K562 (cell line): ENCODE data around the gene AGPAT4. TPM values are rescaled to one million over a fixed set of nuclear protein-coding genes. Genes with fewer than 3 reads are reported as not detected.

Source experiments
- ATAC-seq: fragments of 200-7000 bp; cut with Tn5 transposase; 3 replicates; pipeline ENCODE4 v1.9.1; 2020; ENCODE audit warnings: moderate library complexity
- BruUV-seq: library from RNA; stranded (reverse); fragments of 400-500 nt; replicated peaks from 2 replicates; lab custom pipeline; 2021; lab: Mats Ljungman, UMichigan
- CTCF ChIA-PET: fragments of 300-600 bp; formaldehyde crosslinking; extraction: SDS; loops from one replicate; lab custom pipeline; 2021; ENCODE audit warnings: low intra/inter-chr PET ratio; lab: Yijun Ruan, JAX
- POLR2A ChIA-PET: fragments of 300-600, 350-650 bp; sonication (Branson Sonifier 250); formaldehyde crosslinking; extraction: SDS; loops from one replicate; lab custom pipeline; 2021; ENCODE audit warnings: antibody characterized with exemption, inconsistent platforms; lab: Yijun Ruan, JAX
- DNase-seq, 4 experiments: peaks; one replicate each; pipeline versions ENCODE4 v3.0.0 to v3.0.0-alpha.2; 2011 to 2018; ENCODE audit warnings: low spot score in 3 of 4, mixed read lengths in 3 of 4; ENCODE audit errors: extremely low read depth in 1 of 4
- FAIRE-seq: peaks from 2 replicates; lab custom pipeline; 2011; peaks lifted over from hg19 to GRCh38; lab: Jason Lieb, UNC
- H2AFZ ChIP-seq: 2 replicates; pipeline ENCODE4 v1.6.0; 2011; ENCODE audit warnings: low read depth, low read length, control low read depth, inconsistent platforms
- H3K27ac ChIP-seq: fragments of 200-600 bp; 3 replicates; pipeline ENCODE4 v1.8.0; 2011; ENCODE audit warnings: low read depth, mild to moderate bottlenecking, control low read depth, inconsistent platforms, low read length, moderate library complexity, mixed read lengths; ENCODE audit errors: extremely low read depth
- H3K27me3 ChIP-seq, 2 experiments: fragments of 300-600 bp in 1 of 2; 2 replicates in 1 of 2; 3 replicates in 1 of 2; pipeline versions ENCODE4 v1.6.0 to v1.8.0; 2011; ENCODE audit warnings: inconsistent platforms in 2 of 2, low read length in 2 of 2, mild to moderate bottlenecking in 1 of 2, mixed read lengths in 1 of 2, moderate library complexity in 1 of 2; ENCODE audit not compliant: control insufficient read depth in 2 of 2, insufficient read depth in 2 of 2
- H3K36me3 ChIP-seq: fragments of 300-600 bp; 3 replicates; pipeline ENCODE4 v1.8.0; 2011; ENCODE audit warnings: mild to moderate bottlenecking, low read length, inconsistent platforms; ENCODE audit not compliant: control insufficient read depth, insufficient read depth
- H3K4me1 ChIP-seq, 2 experiments: fragments of 200-600 bp in 1 of 2; replicated peaks in 1 of 2; 2 replicates in 1 of 2; 3 replicates in 1 of 2; pipeline versions ENCODE4 v1.5.1 to v1.8.0; 2011; ENCODE audit warnings: inconsistent platforms in 2 of 2, low read length in 2 of 2, mild to moderate bottlenecking in 1 of 2, mixed read lengths in 1 of 2, moderate library complexity in 1 of 2; ENCODE audit not compliant: control insufficient read depth in 2 of 2, insufficient read depth in 2 of 2
- H3K4me2 ChIP-seq: 2 replicates; pipeline ENCODE4 v1.6.1; 2011; ENCODE audit warnings: low read length, control low read depth, inconsistent platforms, mixed read lengths; ENCODE audit not compliant: insufficient read depth
- H3K4me3 ChIP-seq: fragments of 200-600 bp; sonication (generic), shearing (Covaris generic); 2 replicates; pipeline ENCODE4 v1.5.1; 2016; ENCODE audit warnings: control low read depth, inconsistent platforms
- H3K79me2 ChIP-seq: fragments of 200-600 bp; 3 replicates; pipeline ENCODE4 v1.8.0; 2011; ENCODE audit warnings: low read length, inconsistent platforms; ENCODE audit not compliant: control insufficient read depth, insufficient read depth
- H3K9ac ChIP-seq, 2 experiments: 2 replicates each; pipeline versions ENCODE4 v1.6.0 to v1.6.1; 2011; ENCODE audit warnings: low read depth in 2 of 2, low read length in 2 of 2, control low read depth in 1 of 2, inconsistent platforms in 1 of 2, mild to moderate bottlenecking in 1 of 2, mixed read lengths in 1 of 2; ENCODE audit not compliant: insufficient read depth in 1 of 2
- H3K9me1 ChIP-seq: one replicate; pipeline ENCODE4 v1.6.0; 2011; ENCODE audit warnings: inconsistent platforms, mild to moderate bottlenecking, low read length, moderate library complexity; ENCODE audit not compliant: control insufficient read depth, insufficient read depth
- H3K9me3 ChIP-seq: replicated peaks from 2 replicates; pipeline ENCODE4 v1.5.1; 2011; ENCODE audit warnings: low read depth, low read length, inconsistent platforms; ENCODE audit not compliant: control insufficient read depth, insufficient read depth
- H4K20me1 ChIP-seq: replicated peaks from 2 replicates; pipeline ENCODE4 v1.6.1; 2011; ENCODE audit warnings: low read length, inconsistent platforms, mixed read lengths; ENCODE audit not compliant: control insufficient read depth, insufficient read depth
- ARHGAP35 ChIP-seq: fragments of 450-650 bp; IDR thresholded peaks from 2 replicates; pipeline ENCODE4 v1.6.1; 2018; ENCODE audit not compliant: partially characterized antibody
- CEBPZ ChIP-seq: fragments of 150-350 bp; IDR thresholded peaks from 2 replicates; pipeline ENCODE4 v1.6.1; 2014; ENCODE audit warnings: low read depth, mild to moderate bottlenecking, low read length, borderline replicate concordance
- ILK ChIP-seq: fragments of 450-650 bp; IDR thresholded peaks from 2 replicates; pipeline ENCODE4 v1.6.1; 2016; ENCODE audit warnings: missing genetic modification characterization, low read depth, mild to moderate bottlenecking, missing compliant biosample characterization, moderate library complexity, borderline replicate concordance
- RNF2 ChIP-seq: sonication (generic); IDR thresholded peaks from 2 replicates; pipeline ENCODE4 v1.6.1; 2016
- ZBTB33 ChIP-seq: sonication (generic); formaldehyde crosslinking; IDR thresholded peaks from 2 replicates; pipeline ENCODE4 v1.8.1; 2023; ENCODE audit warnings: mild to moderate bottlenecking, missing genetic modification reagents
- ZBTB40 ChIP-seq, 2 experiments: fragments of 450-650 bp in 1 of 2; sonication (generic) in 1 of 2; formaldehyde crosslinking in 1 of 2; IDR thresholded peaks; 2 replicates each; pipeline versions ENCODE4 v1.7.1 to v1.9.0; 2016 to 2022; ENCODE audit warnings: inconsistent platforms in 1 of 2, mild to moderate bottlenecking in 1 of 2, missing genetic modification reagents in 1 of 2
- ZNF707 ChIP-seq: fragments of 250-450 bp; sonication (Bioruptor Pico); conservative IDR thresholded peaks from 2 replicates; pipeline ENCODE4 v1.8.0; 2022; ENCODE audit warnings: inconsistent platforms, mild to moderate bottlenecking, moderate library complexity
- WGBS: fragments of 100-300 bp; shearing (Covaris generic); methylation state at CpG from one replicate; pipeline ENCODE4 v1.1.6; 2016; ENCODE audit warnings: low coverage, mixed read lengths; ENCODE audit not compliant: insufficient coverage; ENCODE audit errors: missing lambda C conversion rate; 5-methylcytosine and 5-hydroxymethylcytosine counted together
- in situ Hi-C: fragments of 300-500 bp; cut with MboI; formaldehyde crosslinking; loops from 4 replicates; pipeline ENCODE4 v1.15.0; 2018; ENCODE audit warnings: inconsistent platforms, mixed read lengths
- intact Hi-C: fragments of 100-400 bp; cut with micrococcal nuclease; formaldehyde crosslinking; loops from 2 replicates; pipeline ENCODE4 v1.14.2; 2022
- polyA plus RNA-seq, 8 experiments: library from polyadenylated mRNA; depleted of rRNA in 4 of 8; stranded (reverse) in 5 of 8; unstranded in 3 of 8; fragments of >200 nt; fragmentation: Nextera tagmentation in 2 of 8; fragmentation: Illumina TruSeq in 1 of 8; extraction: Ambion mirVana in 2 of 8; extraction: Trizol in 1 of 8; gene quantifications; 2 replicates each; pipeline versions ENCODE4 v1.2.1 to v1.2.3, GENCODE V29; 2011 to 2014; ENCODE audit warnings: inconsistent platforms in 1 of 8, missing spikeins in 1 of 8
- total RNA-seq, 7 experiments: library from RNA; depleted of rRNA in 6 of 7; stranded (reverse); fragments of >200 nt in 6 of 7; fragmentation: Illumina TruSeq in 2 of 7; extraction: Trizol in 2 of 7; gene quantifications; 2 replicates each; pipeline versions ENCODE4 v1.2.1 to v1.2.3, GENCODE V29; 2011 to 2021; ENCODE audit warnings: low replicate concordance in 1 of 7

The AGPAT4 gene
- total and polyA plus RNA-seq, 9 of the 15 experiments (the other 6 are each of a cell fraction or from before 2014, with no cell fraction given), result 2.2 to 15.0 (median 5.7) TPM

GRCh38 chr6:161238081-161238480 is 35.8 kb downstream of the AGPAT4 start:
- DNase-seq, result no peak
- no peak overlapping the region for H2AFZ ChIP-seq
- no peaks in the 10 kb centered on the region for H3K27me3 ChIP-seq
- intact Hi-C loops, result no loop called here
- no peak overlapping the region for H3K4me3 ChIP-seq
- no peaks in the 10 kb centered on the region for H3K79me2 ChIP-seq
- no peaks in the 10 kb centered on the region for H3K9me3 ChIP-seq
- H4K20me1 ChIP-seq, result no peaks in the 10 kb centered on the region
- no peaks in the 10 kb centered on the region; the same call in 2 of the 3 replicates for H3K36me3 ChIP-seq
- 56% methylated on average over 5 of the region's 6 CpGs for WGBS
- no peak overlapping the region for H3K9ac ChIP-seq
- in situ Hi-C loops, result no loop called here
- no peak for ATAC-seq
- H3K4me1 ChIP-seq, result peaks cover 2% of the 10 kb centered on the region in 2 experiments; a peak in 4 of 5 replicates
- BruUV-seq, result no TSS peak
- no peak for FAIRE-seq
- no peaks in the 10 kb centered on the region for H3K9me1 ChIP-seq
- H3K4me2 ChIP-seq, result no peak overlapping the region
- CTCF ChIA-PET, result no interaction called here
- H3K27ac ChIP-seq, result no peak overlapping the region
- POLR2A ChIA-PET, result interaction anchor here (0.6 to 8.0 kb wide), 2 partner anchors 11 to 230 kb away, joined by 3 to 45 read pairs; no protein-coding TSS in a partner anchor
- TF ChIP-seq RNF2 (no peak), ARHGAP35 (no peak), ZBTB40 (IDR thresholded peaks at IDR 0.05) (no peak), ZBTB40 (CRISPR knock-in tag; IDR thresholded peaks at IDR 0.05) (no peak), CEBPZ (no peak), ZNF707 (no peak), ZBTB33 (CRISPR knock-in tag) (no peak), ILK (no peak)
